NOMO-1 (cell line): Measurements from ENCODE around the gene NAALADL1.
"Not testable (repeated sequence)": the region's sequence is repeated elsewhere in the genome, so short reads cannot be mapped to it uniquely, and the experiment has no call there.

Experiments used
- DNase-seq, 2 experiments: peaks; one replicate each; lab custom pipeline; 2025; ENCODE audit not compliant: unreplicated experiment in 2 of 2; lab: John Stamatoyannopoulos, UW

The NAALADL1 gene

GRCh38 chr11:65017937-65018336, 40.4 kb downstream of the NAALADL1 start:
- DNase-seq, result no peak

GRCh38 chr11:65016705-65017104, 41.6 kb downstream of the NAALADL1 start:
- no peak for DNase-seq

GRCh38 chr11:65014726-65015227, 43.6 kb downstream of the NAALADL1 start:
- no peak for DNase-seq

GRCh38 chr11:65013888-65014725, 44.2 kb downstream of the NAALADL1 start, which contains the start of gene ARL2:
ARL2 (plus strand) TSS chr11:65014160; CDS start chr11:65014208, 48 bp downstream.
- DNase-seq, result peak; percentile 81 to 84

- DNase-seq, result peak; percentile 88 to 95
Measured at GRCh38 chr11:65013130-65013887, 45.0 kb downstream of the NAALADL1 start.

GRCh38 chr11:65008873-65009272, 49.5 kb downstream of the NAALADL1 start:
- no peak for DNase-seq

GRCh38 chr11:65008016-65008415, 50.3 kb downstream of the NAALADL1 start:
- no peak for DNase-seq

- DNase-seq, result not testable (repeated sequence)
Measured at GRCh38 chr11:65003968-65004367, 54.4 kb downstream of the NAALADL1 start.

- DNase-seq, result no peak
Measured at GRCh38 chr11:65003282-65003681, 55.1 kb downstream of the NAALADL1 start.

- no peak for DNase-seq
Measured at GRCh38 chr11:65002706-65003105, 55.6 kb downstream of the NAALADL1 start.

GRCh38 chr11:64999478-64999877, 58.9 kb downstream of the NAALADL1 start:
- no peak for DNase-seq

GRCh38 chr11:64998690-64999431, 59.5 kb downstream of the NAALADL1 start:
- no peak for DNase-seq

GRCh38 chr11:64998141-64998540, 60.2 kb downstream of the NAALADL1 start:
- DNase-seq, result no peak

GRCh38 chr11:64996710-64997380, 61.5 kb downstream of the NAALADL1 start, which contains the start of gene BATF2:
BATF2 (minus strand) TSS chr11:64996971; CDS start chr11:64996914, 57 bp downstream.
- peak; percentile 56 to 66 for DNase-seq

- no peak for DNase-seq
Measured at GRCh38 chr11:64996327-64996709, 62.0 kb downstream of the NAALADL1 start.
